ENCODE measurements around the gene MEGF10. TPM values are rescaled to one million over a fixed set of nuclear protein-coding genes. Genes with fewer than 3 reads are reported as not detected.
"Not testable (repeated sequence)": the region's sequence is repeated elsewhere in the genome, so short reads cannot be mapped to it uniquely, and the experiment has no call there.

Gene MEGF10
- total RNA-seq (2014; rRNA removed) = 21.0 and 26.4 TPM in 2 replicates
- 1.7 TPM for polyA plus RNA-seq (2012)

GRCh38 chr5:127290019-127290945 is at the start of gene MEGF10:
Gene MEGF10 (plus strand): TSS chr5:127290796. CDS start chr5:127331309, 40,513 bp downstream.
- peak; percentile 82 for DNase-seq (ENCODE audit: low read depth)

- DNase-seq (ENCODE audit: low read depth) = peak; percentile 41
Observed at GRCh38 chr5:127243011-127243410, 47.6 kb upstream of the MEGF10 start.

GRCh38 chr5:127254729-127255284 is 35.8 kb upstream of the MEGF10 start:
- peak; percentile 85 for DNase-seq (ENCODE audit: low read depth)

GRCh38 chr5:127256886-127257597 is 33.6 kb upstream of the MEGF10 start:
- DNase-seq (ENCODE audit: low read depth) = no peak

- peak; percentile 34 for DNase-seq (ENCODE audit: low read depth)
Observed at GRCh38 chr5:127260686-127261085, 29.9 kb upstream of the MEGF10 start.

GRCh38 chr5:127265473-127265872 is 25.1 kb upstream of the MEGF10 start:
- not testable (repeated sequence) for DNase-seq (ENCODE audit: low read depth)

- not testable (repeated sequence) for DNase-seq (ENCODE audit: low read depth)
Observed at GRCh38 chr5:127268342-127268741, 22.3 kb upstream of the MEGF10 start.

GRCh38 chr5:127270713-127271112 is 19.9 kb upstream of the MEGF10 start:
- DNase-seq (ENCODE audit: low read depth) = not testable (repeated sequence)

- no peak for DNase-seq (ENCODE audit: low read depth)
Observed at GRCh38 chr5:127275641-127276193, 14.9 kb upstream of the MEGF10 start.

- DNase-seq (ENCODE audit: low read depth) = no peak
Observed at GRCh38 chr5:127280491-127281220, 9.9 kb upstream of the MEGF10 start.

GRCh38 chr5:127281609-127282008 is 9.0 kb upstream of the MEGF10 start:
- no peak for DNase-seq (ENCODE audit: low read depth)

- no peak for DNase-seq (ENCODE audit: low read depth)
Observed at GRCh38 chr5:127288676-127289075, 1.9 kb upstream of the MEGF10 start.

GRCh38 chr5:127290946-127291693 is 524 bp downstream of the MEGF10 start:
- peak; percentile 26 for DNase-seq (ENCODE audit: low read depth)

GRCh38 chr5:127292030-127292735 is 1.6 kb downstream of the MEGF10 start:
- DNase-seq (ENCODE audit: low read depth) = no peak

- DNase-seq (ENCODE audit: low read depth) = no peak
Observed at GRCh38 chr5:127293373-127293772, 2.8 kb downstream of the MEGF10 start.

- no peak for DNase-seq (ENCODE audit: low read depth)
Observed at GRCh38 chr5:127294829-127295228, 4.2 kb downstream of the MEGF10 start.

GRCh38 chr5:127295454-127295853 is 4.9 kb downstream of the MEGF10 start:
- DNase-seq (ENCODE audit: low read depth) = no peak

- peak; percentile 93 for DNase-seq (ENCODE audit: low read depth)
Observed at GRCh38 chr5:127296321-127296720, 5.7 kb downstream of the MEGF10 start.

GRCh38 chr5:127296894-127297293 is 6.3 kb downstream of the MEGF10 start:
- DNase-seq (ENCODE audit: low read depth) = peak; percentile 50
